Body of pancreas (tissue), 4 donors: ENCODE measurements around the gene ORC2.

Experiments used
- POLR2A ChIP-seq, 3 donors: fragments of 450-650 bp; IDR thresholded peaks; one replicate each; pipeline ENCODE4 v1.6.1; 2016; ENCODE audit warnings: antibody characterized with exemption in 3 of 3, mild to moderate bottlenecking in 2 of 3
- TF ChIP-seq, protein P1 (sequence below), 7 experiments: fragments of 450-650 bp in 4 of 7; fragments of 200-600 bp in 3 of 7; sonication (generic) in 3 of 7; IDR thresholded peaks; one replicate each; pipeline ENCODE4 v1.5.1; 2016 to 2019; ENCODE audit warnings: antibody characterized with exemption in 7 of 7

- TF ChIP-seq, protein P1, sequence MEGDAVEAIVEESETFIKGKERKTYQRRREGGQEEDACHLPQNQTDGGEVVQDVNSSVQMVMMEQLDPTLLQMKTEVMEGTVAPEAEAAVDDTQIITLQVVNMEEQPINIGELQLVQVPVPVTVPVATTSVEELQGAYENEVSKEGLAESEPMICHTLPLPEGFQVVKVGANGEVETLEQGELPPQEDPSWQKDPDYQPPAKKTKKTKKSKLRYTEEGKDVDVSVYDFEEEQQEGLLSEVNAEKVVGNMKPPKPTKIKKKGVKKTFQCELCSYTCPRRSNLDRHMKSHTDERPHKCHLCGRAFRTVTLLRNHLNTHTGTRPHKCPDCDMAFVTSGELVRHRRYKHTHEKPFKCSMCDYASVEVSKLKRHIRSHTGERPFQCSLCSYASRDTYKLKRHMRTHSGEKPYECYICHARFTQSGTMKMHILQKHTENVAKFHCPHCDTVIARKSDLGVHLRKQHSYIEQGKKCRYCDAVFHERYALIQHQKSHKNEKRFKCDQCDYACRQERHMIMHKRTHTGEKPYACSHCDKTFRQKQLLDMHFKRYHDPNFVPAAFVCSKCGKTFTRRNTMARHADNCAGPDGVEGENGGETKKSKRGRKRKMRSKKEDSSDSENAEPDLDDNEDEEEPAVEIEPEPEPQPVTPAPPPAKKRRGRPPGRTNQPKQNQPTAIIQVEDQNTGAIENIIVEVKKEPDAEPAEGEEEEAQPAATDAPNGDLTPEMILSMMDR (IDR thresholded peaks at IDR 0.05) = no peak
- no peak for TF ChIP-seq POLR2A (IDR thresholded peaks at IDR 0.05)
Observed at GRCh38 chr2:201008296-201008829, 44.9 kb upstream of the ORC2 start.
